Progenitor cell of endocrine pancreas (in vitro differentiated cells): Measurements from ENCODE around the gene CCDC9B. TPM values are rescaled to one million over a fixed set of nuclear protein-coding genes. Genes with fewer than 3 reads are reported as not detected.

Experiments
- DNase-seq: peaks from one replicate; pipeline ENCODE4 v3.0.0; 2021; ENCODE audit warnings: low spot score; ENCODE audit not compliant: unreplicated experiment
- H3K27ac Mint-ChIP-seq: 2 replicates; pipeline ENCODE4 v1.8.0; 2021; ENCODE audit warnings: mild to moderate bottlenecking, moderate library complexity, mixed read lengths
- H3K27me3 Mint-ChIP-seq: 2 replicates; pipeline ENCODE4 v1.8.0; 2021; ENCODE audit warnings: mixed read lengths
- H3K36me3 Mint-ChIP-seq: 2 replicates; pipeline ENCODE4 v1.8.0; 2022; ENCODE audit warnings: mixed read lengths; ENCODE audit not compliant: insufficient read depth
- H3K4me1 Mint-ChIP-seq: 2 replicates; pipeline ENCODE4 v1.8.0; 2021; ENCODE audit warnings: low read depth, mixed read lengths
- H3K4me3 Mint-ChIP-seq: 2 replicates; pipeline ENCODE4 v1.8.0; 2021; ENCODE audit warnings: low read depth, mild to moderate bottlenecking, moderate library complexity, mixed read lengths
- H3K9me3 Mint-ChIP-seq: 2 replicates; pipeline ENCODE4 v1.8.0; 2021; ENCODE audit warnings: low read depth, mixed read lengths
- total RNA-seq: library from RNA; stranded (reverse); gene quantifications from 2 replicates; pipeline ENCODE4 v1.2.1, GENCODE V29; 2021
- TF ChIP-seq, protein P1 (sequence below): fragments of 200-600 bp; sonication (generic); IDR thresholded peaks from one replicate; pipeline ENCODE4 v1.5.0; 2021; ENCODE audit warnings: antibody characterized with exemption, mild to moderate bottlenecking; ENCODE audit not compliant: unreplicated experiment

Gene CCDC9B
- total RNA-seq, 1 donor from 2014 or later: 0.07 TPM

DNA sequence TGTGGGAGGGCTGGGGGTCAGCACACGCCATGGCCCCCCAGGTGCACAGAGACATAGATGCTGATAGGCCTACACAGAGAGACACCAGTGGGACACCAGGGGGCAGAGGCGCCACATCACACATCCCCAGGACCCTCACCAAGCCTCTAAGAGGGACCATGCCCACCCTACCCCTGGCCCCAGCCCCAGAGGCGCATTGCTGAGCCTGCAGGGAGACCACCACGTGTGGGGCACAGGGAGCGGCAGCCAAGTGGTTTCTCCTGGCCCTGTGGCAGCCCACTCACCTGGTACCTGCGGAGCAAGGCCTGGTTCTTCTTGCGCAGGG lies 1.2 kb downstream of the CCDC9B start:
- TF ChIP-seq, protein P1, sequence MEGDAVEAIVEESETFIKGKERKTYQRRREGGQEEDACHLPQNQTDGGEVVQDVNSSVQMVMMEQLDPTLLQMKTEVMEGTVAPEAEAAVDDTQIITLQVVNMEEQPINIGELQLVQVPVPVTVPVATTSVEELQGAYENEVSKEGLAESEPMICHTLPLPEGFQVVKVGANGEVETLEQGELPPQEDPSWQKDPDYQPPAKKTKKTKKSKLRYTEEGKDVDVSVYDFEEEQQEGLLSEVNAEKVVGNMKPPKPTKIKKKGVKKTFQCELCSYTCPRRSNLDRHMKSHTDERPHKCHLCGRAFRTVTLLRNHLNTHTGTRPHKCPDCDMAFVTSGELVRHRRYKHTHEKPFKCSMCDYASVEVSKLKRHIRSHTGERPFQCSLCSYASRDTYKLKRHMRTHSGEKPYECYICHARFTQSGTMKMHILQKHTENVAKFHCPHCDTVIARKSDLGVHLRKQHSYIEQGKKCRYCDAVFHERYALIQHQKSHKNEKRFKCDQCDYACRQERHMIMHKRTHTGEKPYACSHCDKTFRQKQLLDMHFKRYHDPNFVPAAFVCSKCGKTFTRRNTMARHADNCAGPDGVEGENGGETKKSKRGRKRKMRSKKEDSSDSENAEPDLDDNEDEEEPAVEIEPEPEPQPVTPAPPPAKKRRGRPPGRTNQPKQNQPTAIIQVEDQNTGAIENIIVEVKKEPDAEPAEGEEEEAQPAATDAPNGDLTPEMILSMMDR: no peak
- peaks cover 17% of the 10 kb centered on the region for H3K27me3 Mint-ChIP-seq
- DNase-seq: no peak
- H3K4me1 Mint-ChIP-seq: peaks cover 3% of the 10 kb centered on the region
- H3K9me3 Mint-ChIP-seq: no peaks in the 10 kb centered on the region
- no peaks in the 10 kb centered on the region for H3K36me3 Mint-ChIP-seq
- no peak overlapping the region for H3K27ac Mint-ChIP-seq
- H3K4me3 Mint-ChIP-seq: no peak overlapping the region

DNA sequence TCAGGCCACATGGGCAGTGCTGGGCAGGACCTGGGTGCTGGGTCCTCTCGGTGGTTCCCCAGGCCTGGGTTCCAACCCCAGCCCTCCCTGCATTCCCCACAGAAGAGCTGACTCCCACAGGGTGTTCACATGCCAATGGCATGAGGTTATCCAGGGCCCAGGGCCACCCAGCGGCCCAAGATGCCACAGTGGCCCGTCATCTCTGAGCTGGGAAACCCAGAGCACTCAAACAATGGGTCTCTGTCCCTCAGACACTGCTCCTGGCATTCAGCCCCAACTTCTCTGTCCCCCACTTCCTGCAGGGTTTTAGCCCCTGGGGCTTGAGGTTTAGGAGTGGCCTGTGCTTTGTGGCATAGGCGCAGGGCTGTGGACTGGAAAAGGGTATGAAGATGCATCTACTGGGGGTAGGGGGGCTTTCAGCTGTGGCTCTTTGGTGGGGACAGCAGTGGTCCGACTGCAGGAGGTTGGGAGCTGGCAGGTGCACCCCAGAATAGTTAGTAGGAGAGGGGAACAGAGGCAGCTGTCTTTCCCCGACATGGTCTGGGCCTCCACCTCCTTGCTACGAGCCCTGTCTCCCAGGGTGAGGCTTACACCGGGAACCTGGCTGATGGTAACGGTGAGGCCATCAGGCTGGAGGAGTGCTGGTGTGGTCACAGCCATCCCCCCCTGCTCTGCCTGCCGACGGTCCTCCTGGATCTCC lies 1.7 kb downstream of the CCDC9B start:
- Mint-ChIP-seq H3K4me1 (peaks cover 4% of the 10 kb centered on the region), H3K27me3 (peaks cover 22% of the 10 kb centered on the region), H3K4me3 (no peak overlapping the region), H3K9me3 (no peaks in the 10 kb centered on the region), H3K36me3 (no peaks in the 10 kb centered on the region), H3K27ac (no peak overlapping the region)
- DNase-seq: no peak
- TF ChIP-seq, protein P1: no peak

DNA sequence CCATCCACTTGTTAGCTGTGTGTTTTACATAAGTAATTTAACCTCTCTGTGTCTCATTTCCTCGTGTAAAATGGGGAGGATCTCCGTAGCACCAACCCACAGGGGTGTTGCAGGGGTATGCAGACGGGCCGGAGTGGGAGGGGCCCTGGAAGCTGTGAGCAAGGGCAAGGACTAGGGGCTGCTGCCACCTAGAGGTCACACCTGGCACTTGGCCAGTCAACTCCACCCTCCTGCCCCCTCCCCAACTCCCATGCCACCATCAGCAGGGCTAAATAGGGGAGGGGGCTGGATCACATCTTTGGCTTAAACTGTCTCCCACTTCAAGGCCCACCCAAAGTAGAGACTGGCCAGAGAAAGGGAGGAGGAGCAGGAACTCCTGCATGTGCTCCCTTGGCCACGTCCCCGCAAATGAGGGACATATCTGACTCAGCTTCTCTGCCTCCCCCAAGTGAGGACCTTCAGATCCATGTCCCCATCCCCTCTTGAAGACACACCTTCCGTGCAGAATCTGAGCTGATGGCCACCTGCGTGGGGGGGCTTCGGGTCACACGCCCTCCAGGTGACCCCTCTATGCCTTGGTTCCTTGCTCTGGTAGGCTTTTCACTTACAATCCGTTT lies 2.6 kb downstream of the CCDC9B start:
- Mint-ChIP-seq H3K36me3 (no peaks in the 10 kb centered on the region), H3K4me1 (peaks cover 5% of the 10 kb centered on the region), H3K9me3 (no peaks in the 10 kb centered on the region), H3K27ac (no peak overlapping the region), H3K27me3 (peaks cover 26% of the 10 kb centered on the region), H3K4me3 (no peak overlapping the region)
- DNase-seq: peak; percentile 69
- TF ChIP-seq, protein P1: peak; percentile 96

DNA sequence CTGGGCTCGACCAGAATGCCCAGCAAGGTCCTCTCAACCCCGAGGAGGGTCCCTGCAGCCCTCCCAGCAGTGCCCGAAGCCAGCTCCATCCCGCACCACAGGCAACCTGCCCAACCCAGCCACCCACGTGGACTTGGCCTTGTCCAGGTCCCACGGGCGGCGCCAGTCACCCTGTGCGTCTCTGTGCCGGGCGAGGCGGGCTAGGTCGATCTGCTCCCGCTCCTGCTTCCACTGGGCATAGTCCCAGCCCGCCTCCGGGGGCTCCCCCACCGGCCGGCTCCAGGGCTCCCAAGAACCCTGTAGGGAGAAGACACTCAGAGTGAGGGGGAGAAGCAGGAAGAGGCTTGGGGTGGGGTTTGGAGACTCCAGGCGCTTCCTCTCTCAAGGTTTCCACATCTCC lies 3.1 kb downstream of the CCDC9B start:
- Mint-ChIP-seq H3K4me1 (peaks cover 5% of the 10 kb centered on the region), H3K4me3 (no peak overlapping the region), H3K36me3 (no peaks in the 10 kb centered on the region), H3K9me3 (no peaks in the 10 kb centered on the region), H3K27me3 (peaks cover 31% of the 10 kb centered on the region), H3K27ac (no peak overlapping the region)
- DNase-seq: no peak
- TF ChIP-seq, protein P1: no peak

DNA sequence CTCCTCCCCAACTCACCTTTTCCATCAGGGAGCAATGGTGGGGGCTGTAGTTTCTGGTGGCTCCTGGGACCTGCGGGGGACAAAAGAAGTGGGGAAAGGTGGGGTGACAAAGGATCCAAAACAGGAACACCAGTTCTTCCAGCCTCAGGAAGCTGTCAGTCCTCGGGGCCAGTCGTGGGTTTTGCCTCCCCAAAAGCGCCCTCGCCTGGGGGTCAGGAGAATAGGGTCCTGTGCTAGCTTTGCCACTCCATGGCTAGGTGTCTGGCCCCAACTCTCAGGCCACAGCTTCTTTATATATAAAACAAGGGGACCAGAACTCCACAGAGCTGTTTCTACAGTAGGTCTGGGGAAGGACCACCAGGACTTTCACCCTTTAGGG lies 4.0 kb downstream of the CCDC9B start:
- TF ChIP-seq, protein P1: peak; percentile 15
- Mint-ChIP-seq H3K4me3 (no peak overlapping the region), H3K27me3 (peaks cover 34% of the 10 kb centered on the region), H3K9me3 (no peaks in the 10 kb centered on the region), H3K27ac (no peak overlapping the region), H3K4me1 (peaks cover 5% of the 10 kb centered on the region), H3K36me3 (no peaks in the 10 kb centered on the region)
- no peak for DNase-seq
